D721Med (cell line): Measurements from ENCODE around the gene MEF2C.

Source experiments
- DNase-seq: peaks from one replicate; pipeline ENCODE4 v3.0.0; 2011; ENCODE audit warnings: low spot score; ENCODE audit not compliant: insufficient read length
- FAIRE-seq: peaks from 2 replicates; lab custom pipeline; 2011; peaks lifted over from hg19 to GRCh38; lab: Jason Lieb, UNC
- CTCF ChIP-seq: IDR thresholded peaks from 2 replicates; pipeline ENCODE4 v1.5.1; 2012; ENCODE audit warnings: mild to moderate bottlenecking, control low read depth; ENCODE audit not compliant: insufficient read depth; ENCODE audit errors: missing control alignments

Gene MEF2C

DNA sequence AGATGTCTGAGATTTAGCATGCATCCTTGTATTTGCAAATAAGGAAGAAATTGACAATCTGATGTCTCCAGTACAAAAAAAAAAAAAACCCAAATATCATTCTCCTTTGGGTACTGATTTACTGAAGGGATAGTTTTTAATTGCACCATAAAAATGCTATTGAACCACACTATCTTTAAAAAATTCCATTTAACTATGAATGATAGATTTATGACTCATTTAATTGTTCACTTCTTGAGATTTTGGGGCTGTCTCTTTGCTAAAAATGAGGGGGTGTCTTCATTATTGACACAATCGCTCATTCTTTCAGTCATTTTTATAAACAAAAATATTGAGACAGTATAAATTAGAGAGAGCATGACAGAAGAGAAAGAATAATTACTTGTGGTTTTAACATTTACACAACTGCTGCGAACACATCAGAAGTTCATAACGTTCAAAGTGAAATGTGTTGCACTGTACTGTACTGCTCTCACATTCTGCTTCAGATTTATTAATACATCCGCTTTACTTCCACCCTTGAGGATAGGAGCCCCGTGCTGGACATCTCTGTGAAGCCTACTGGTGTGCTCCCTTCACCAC is 142.3 kb downstream of the MEF2C start:
- TF ChIP-seq CTCF: no peak
- FAIRE-seq (no peak), DNase-seq (no peak)

DNA sequence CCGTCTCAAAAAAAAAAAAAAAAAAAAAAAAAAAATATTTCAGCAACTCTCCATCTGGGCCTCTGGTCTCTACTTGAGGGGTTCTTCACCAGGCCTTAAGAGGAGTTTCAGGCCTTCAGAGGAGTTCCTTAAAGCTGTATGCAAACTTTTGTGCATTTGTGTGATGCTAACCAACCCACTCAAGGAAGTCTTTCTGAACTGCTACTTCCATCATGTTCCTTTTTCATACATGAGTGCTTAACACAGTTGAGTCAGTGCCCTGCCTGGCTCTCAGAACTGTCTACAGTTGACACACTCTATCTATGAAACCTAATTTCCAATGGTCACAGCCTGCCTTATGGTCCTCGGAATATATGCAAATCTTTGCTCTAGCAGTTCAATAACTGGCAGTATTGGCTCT is 146.5 kb downstream of the MEF2C start:
- FAIRE-seq (no peak), DNase-seq (no peak)
- no peak for TF ChIP-seq CTCF

- TF ChIP-seq CTCF: no peak
- FAIRE-seq (no peak), DNase-seq (no peak)
Observed at GRCh38 chr5:88734983-88735382, 148.0 kb downstream of the MEF2C start.

- no peak for FAIRE-seq
- TF ChIP-seq CTCF: no peak
- DNase-seq: no peak
Observed at GRCh38 chr5:88734191-88734640, 148.8 kb downstream of the MEF2C start.

DNA sequence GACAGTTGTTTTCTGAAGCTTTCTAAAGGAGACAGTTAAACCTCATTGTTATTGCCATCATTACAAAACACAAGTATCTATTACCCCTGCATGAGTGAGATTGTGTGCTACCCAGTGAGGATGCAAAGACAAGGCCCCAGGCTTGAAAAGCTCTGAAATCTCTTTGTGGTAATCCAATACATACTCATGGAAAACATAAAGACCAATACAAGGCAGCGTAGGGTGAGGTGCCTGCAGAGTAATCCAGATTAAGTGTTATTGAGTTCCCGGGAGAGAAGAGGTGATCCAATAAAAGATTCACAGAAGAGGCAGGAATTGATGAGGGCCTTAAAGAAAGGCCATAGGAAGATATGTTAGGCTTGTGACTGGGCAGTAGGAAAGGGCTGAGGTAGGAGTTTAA is 150.1 kb downstream of the MEF2C start:
- DNase-seq: no peak
- TF ChIP-seq CTCF: no peak
- no peak for FAIRE-seq

DNA sequence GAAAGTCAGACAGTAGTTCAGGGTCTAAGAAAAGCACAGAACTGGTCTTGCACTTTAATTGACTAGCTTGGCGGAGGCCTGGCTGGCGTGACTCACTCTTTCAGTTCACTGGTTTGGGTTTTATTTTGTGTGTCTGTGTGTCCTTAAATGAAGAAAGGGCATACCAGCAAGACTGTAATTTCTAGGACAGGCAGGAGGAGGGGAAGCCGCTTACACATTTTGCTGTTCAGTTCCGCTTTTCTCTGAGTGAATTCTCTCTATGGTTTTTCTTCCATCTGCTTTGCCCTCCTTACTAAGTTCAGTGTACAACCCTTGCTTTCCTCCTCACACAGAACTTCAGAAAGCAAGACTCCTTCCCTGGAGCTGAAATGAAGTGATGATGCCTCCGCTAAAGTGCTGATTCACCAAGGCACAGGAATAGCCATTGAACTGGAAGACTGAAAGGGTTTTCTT is 150.8 kb downstream of the MEF2C start:
- no peak for TF ChIP-seq CTCF
- FAIRE-seq (no peak), DNase-seq (no peak)

DNA sequence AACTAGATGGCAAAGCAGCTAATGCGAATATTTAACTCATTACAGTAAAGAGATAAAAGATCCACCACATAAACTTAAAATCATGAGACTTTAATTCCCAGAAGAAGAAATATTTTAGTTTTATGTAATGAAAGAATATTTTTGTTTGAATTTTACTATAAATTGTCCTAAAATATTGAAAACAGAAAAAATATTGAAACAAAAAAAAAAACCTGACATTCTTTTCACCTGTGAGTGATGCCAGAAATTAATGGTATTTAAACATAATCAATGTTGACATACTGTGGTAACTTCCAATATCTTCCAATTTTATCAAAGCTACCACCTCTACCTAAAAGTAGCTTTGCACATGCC is 153.2 kb downstream of the MEF2C start:
- no peak for DNase-seq
- peak; percentile 16 for FAIRE-seq
- TF ChIP-seq CTCF: no peak
